Measurements from ENCODE around the gene PPIC.

The PPIC gene

DNA sequence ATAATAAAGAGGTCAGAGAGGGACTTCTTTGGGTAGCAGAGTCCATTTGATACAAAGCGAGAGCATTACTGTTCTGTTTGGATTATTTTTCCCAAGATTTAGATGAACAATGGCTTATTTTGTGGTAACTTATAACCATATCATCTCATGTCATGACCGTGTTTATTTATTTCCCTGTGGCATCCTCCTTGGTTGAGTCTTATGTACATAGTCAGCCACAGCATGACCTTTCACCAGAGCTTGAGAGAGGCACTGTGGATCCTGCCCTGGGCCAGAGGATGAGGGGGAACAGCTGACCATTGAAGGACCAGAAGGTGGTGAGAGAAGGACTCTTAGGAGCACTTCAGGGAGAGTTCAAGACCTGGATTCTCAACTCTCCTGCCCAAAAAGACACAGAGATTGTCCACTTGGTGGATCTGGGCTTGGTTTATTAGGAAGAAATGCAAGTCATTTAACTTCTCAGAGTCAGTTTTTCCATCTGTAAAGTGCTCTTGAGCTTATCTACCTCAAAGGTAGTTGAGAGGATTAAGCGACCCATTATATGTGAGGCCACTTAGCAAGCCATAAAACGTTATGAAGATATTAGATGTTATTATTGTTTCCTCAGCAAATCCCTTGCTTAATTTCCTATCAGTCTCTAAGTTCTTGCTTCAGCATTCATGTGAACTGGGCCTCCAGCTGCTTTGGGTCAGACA, 51.4 kb downstream of the PPIC start:
- H3K36me3 Mint-ChIP-seq (ENCODE audit: low read depth) = no peaks in the 10 kb centered on the region
- no peaks in the 10 kb centered on the region for H3K27me3 Mint-ChIP-seq (ENCODE audit: low read depth)
- TF ChIP-seq, protein P1, sequence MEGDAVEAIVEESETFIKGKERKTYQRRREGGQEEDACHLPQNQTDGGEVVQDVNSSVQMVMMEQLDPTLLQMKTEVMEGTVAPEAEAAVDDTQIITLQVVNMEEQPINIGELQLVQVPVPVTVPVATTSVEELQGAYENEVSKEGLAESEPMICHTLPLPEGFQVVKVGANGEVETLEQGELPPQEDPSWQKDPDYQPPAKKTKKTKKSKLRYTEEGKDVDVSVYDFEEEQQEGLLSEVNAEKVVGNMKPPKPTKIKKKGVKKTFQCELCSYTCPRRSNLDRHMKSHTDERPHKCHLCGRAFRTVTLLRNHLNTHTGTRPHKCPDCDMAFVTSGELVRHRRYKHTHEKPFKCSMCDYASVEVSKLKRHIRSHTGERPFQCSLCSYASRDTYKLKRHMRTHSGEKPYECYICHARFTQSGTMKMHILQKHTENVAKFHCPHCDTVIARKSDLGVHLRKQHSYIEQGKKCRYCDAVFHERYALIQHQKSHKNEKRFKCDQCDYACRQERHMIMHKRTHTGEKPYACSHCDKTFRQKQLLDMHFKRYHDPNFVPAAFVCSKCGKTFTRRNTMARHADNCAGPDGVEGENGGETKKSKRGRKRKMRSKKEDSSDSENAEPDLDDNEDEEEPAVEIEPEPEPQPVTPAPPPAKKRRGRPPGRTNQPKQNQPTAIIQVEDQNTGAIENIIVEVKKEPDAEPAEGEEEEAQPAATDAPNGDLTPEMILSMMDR (IDR thresholded peaks at IDR 0.05; ENCODE audit: unreplicated experiment in 3 of 3) = no peak
- no peaks in the 10 kb centered on the region for H3K9me3 Mint-ChIP-seq
- H3K27ac Mint-ChIP-seq = no peak overlapping the region
- no peak overlapping the region for H3K4me3 Mint-ChIP-seq
- no peaks in the 10 kb centered on the region for H3K4me1 Mint-ChIP-seq

DNA sequence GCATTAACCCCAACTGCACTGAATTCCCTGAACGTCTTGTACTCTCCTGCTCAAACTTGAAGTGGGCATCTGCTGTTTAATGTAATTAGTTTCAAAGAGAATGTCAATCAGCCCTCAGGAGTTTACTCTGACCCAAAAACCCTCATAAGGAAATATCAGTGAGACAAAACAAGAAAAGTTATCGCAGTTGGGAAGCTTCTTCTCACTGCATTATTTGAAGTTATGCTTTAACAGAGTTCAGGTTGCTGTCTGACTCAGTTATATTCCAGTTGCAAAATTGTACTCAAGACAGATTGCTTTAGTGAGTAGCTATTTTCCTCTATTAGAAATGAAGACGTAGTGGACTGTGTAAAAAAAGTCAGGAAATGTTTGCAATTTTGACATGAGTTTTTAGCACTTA, 52.1 kb downstream of the PPIC start:
- TF ChIP-seq, protein P1 (IDR thresholded peaks at IDR 0.05; ENCODE audit: unreplicated experiment in 3 of 3) = no peak
- Mint-ChIP-seq H3K4me1 (no peaks in the 10 kb centered on the region), H3K9me3 (no peaks in the 10 kb centered on the region), H3K27ac (no peak overlapping the region), H3K4me3 (no peak overlapping the region), H3K27me3 (ENCODE audit: low read depth) (no peaks in the 10 kb centered on the region), H3K36me3 (ENCODE audit: low read depth) (no peaks in the 10 kb centered on the region)

DNA sequence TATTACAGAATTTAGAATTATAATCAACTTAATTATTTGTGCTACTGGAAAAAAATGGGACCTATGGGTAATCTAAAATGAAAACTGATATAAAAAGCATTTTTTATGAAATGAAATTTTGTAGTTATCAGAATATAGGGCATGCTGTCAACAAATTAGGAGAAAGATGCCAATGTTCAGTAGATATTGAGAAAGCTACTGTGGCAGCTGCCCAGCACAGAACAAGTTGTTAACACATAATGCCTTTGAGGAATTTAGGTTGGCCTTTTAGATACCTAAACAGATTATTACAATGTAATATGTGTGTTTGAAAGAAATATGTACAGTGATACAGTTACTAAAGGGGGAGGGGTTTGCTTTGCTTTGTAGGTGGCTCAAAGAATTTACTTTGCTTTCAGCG, 54.1 kb downstream of the PPIC start:
- TF ChIP-seq, protein P1 (IDR thresholded peaks at IDR 0.05; ENCODE audit: unreplicated experiment in 3 of 3) = no peak
- Mint-ChIP-seq H3K4me3 (no peak overlapping the region), H3K27me3 (ENCODE audit: low read depth) (no peaks in the 10 kb centered on the region), H3K4me1 (no peaks in the 10 kb centered on the region), H3K9me3 (no peaks in the 10 kb centered on the region), H3K27ac (no peak overlapping the region), H3K36me3 (ENCODE audit: low read depth) (no peaks in the 10 kb centered on the region)

DNA sequence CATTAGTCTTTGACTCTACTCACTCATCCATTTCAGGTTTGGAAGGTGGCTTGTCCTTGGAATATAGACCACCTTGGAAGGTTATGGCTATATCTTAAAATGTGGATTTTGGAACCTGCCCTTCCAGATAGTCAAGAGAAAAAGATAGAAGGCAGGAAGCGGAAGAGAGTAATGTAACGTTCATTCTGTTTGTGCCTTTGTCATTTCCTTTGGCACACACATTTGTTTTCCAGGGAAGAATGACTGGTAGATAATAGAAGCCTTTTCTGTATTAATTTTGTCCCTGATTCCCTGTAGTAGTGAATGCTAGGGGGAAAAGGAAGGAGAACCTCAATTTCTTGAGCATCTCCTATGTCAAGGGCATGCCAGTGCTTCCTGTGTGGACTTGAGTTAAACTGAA, 54.7 kb downstream of the PPIC start:
- Mint-ChIP-seq H3K36me3 (ENCODE audit: low read depth) (no peaks in the 10 kb centered on the region), H3K9me3 (no peaks in the 10 kb centered on the region), H3K27ac (no peak overlapping the region), H3K4me1 (no peaks in the 10 kb centered on the region), H3K27me3 (ENCODE audit: low read depth) (no peaks in the 10 kb centered on the region), H3K4me3 (no peak overlapping the region)
- TF ChIP-seq, protein P1 (IDR thresholded peaks at IDR 0.05; ENCODE audit: unreplicated experiment in 3 of 3) = no peak

DNA sequence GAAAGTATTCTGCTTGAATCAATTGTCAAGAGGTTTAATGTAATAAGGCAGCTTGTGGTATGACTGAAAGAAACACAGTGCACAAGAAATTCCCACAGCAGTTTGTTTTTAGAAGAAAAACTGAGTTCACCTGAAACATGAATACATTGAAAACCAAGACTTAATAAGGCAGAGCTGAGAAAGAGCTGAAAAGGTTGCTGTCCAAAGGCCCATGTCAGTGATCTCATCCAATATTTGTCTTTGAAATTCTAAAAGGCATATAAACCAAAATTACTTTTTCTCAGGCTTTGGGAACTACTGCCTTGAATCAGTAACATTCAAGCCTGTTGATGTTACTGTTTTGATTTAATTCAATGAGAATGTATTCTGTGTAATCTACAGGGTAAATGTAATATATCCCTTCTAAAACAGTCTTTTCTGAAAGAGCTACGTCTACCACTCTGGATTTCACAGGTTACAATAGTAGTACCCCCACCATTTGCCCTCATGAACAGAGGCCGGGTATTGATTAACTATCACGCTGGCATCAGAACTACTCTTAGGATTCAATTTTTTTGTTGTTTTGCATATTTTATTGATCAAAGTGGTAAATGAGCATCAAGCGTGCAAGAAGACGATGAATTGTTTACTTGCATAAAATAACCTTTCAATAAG, 57.8 kb downstream of the PPIC start:
- no peaks in the 10 kb centered on the region for H3K9me3 Mint-ChIP-seq
- no peaks in the 10 kb centered on the region for H3K4me1 Mint-ChIP-seq
- H3K4me3 Mint-ChIP-seq = no peak overlapping the region
- H3K27me3 Mint-ChIP-seq (ENCODE audit: low read depth) = no peaks in the 10 kb centered on the region
- peaks cover 4% of the 10 kb centered on the region for H3K36me3 Mint-ChIP-seq (ENCODE audit: low read depth)
- TF ChIP-seq, protein P1 (IDR thresholded peaks at IDR 0.05; ENCODE audit: unreplicated experiment in 3 of 3) = no peak
- peak overlapping the region in 1 of 3 experiments; percentile 38 for H3K27ac Mint-ChIP-seq

DNA sequence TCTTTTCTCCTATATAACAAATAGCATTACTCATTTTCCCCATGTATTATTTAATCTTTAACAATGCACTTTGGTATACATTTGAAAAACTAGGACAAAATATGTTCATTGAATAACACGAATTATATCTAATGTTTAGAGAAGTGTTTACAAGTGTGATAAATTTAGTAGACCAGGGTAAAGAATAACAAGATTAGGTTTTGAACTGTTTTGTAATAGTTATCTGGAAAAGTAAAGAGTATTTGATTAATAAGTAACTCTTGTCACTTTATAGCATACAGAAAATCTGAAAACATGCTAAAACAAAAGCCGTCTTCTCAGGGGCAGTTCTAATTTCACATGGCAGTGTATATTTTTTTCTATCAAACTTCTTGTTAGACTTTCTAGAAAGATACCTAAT, 58.5 kb downstream of the PPIC start:
- Mint-ChIP-seq H3K27ac (peak overlapping the region in 2 of 3 experiments; percentile 6 to 38), H3K4me1 (no peaks in the 10 kb centered on the region), H3K36me3 (ENCODE audit: low read depth) (peaks cover 6% of the 10 kb centered on the region), H3K27me3 (ENCODE audit: low read depth) (no peaks in the 10 kb centered on the region), H3K4me3 (no peak overlapping the region), H3K9me3 (no peaks in the 10 kb centered on the region)
- TF ChIP-seq, protein P1 (IDR thresholded peaks at IDR 0.05; ENCODE audit: unreplicated experiment in 3 of 3) = no peak
